H1 (cell line): ENCODE measurements around the gene GSTT2. TPM values are rescaled to one million over a fixed set of nuclear protein-coding genes. Genes with fewer than 3 reads are reported as not detected.

ENCODE experiments used
- CTCF ChIA-PET: fragments of 300-600 bp; sonication (Branson Sonifier 250); formaldehyde crosslinking; loops from one replicate; lab custom pipeline; 2021; ENCODE audit not compliant: partially characterized antibody; lab: Charles Lee
- POLR2A ChIA-PET: fragments of 300-600 bp; sonication (Branson Sonifier 250); formaldehyde crosslinking; loops from one replicate; lab custom pipeline; 2021; ENCODE audit warnings: inconsistent platforms; ENCODE audit not compliant: partially characterized antibody; lab: Charles Lee
- DNase-seq, 2 experiments: peaks; one replicate each; pipeline versions ENCODE4 v3.0.0 to v3.0.0-alpha.2; 2010 to 2022; ENCODE audit warnings: low spot score in 2 of 2, low read depth in 1 of 2, mixed read lengths in 1 of 2
- FAIRE-seq: peaks from 2 replicates; lab custom pipeline; 2011; peaks lifted over from hg19 to GRCh38; lab: Jason Lieb, UNC
- H2AFZ ChIP-seq: 2 replicates; pipeline ENCODE4 v1.8.1; 2012; ENCODE audit warnings: low read length, inconsistent platforms
- H2AK5ac ChIP-seq: 2 replicates; pipeline ENCODE4 v1.6.1; 2013; ENCODE audit warnings: low read depth, low read length
- H2BK120ac ChIP-seq: replicated peaks from 2 replicates; pipeline ENCODE3; 2013; ENCODE audit warnings: low read depth, low read length, inconsistent platforms
- H2BK12ac ChIP-seq: 2 replicates; pipeline ENCODE4 v1.6.1; 2013; ENCODE audit warnings: low read depth, low read length
- H2BK15ac ChIP-seq: 2 replicates; pipeline ENCODE4 v1.6.1; 2013; ENCODE audit warnings: low read length
- H2BK20ac ChIP-seq: 2 replicates; pipeline ENCODE4 v1.6.1; 2013; ENCODE audit warnings: low read length
- H2BK5ac ChIP-seq: 2 replicates; pipeline ENCODE4 v1.6.1; 2013; ENCODE audit warnings: low read depth, low read length
- H3K14ac ChIP-seq: 2 replicates; pipeline ENCODE4 v1.6.1; 2013; ENCODE audit warnings: inconsistent platforms; ENCODE audit not compliant: insufficient read length
- H3K18ac ChIP-seq: 2 replicates; pipeline ENCODE4 v1.6.1; 2013; ENCODE audit warnings: low read length; ENCODE audit errors: extremely low read depth
- H3K23ac ChIP-seq: 2 replicates; pipeline ENCODE4 v1.6.1; 2013; ENCODE audit warnings: inconsistent platforms; ENCODE audit not compliant: insufficient read length
- H3K23me2 ChIP-seq: 2 replicates; pipeline ENCODE4 v1.6.1; 2013; ENCODE audit warnings: low read depth, low read length
- H3K27ac ChIP-seq: 2 replicates; pipeline ENCODE4 v1.6.1; 2011; ENCODE audit warnings: low read depth, low read length, inconsistent platforms
- H3K27me3 ChIP-seq, 4 experiments: replicated peaks in 1 of 4; 1 replicate in 1 of 4; 2 replicates in 3 of 4; pipeline versions ENCODE4 v1.6.1 to v1.8.1; 2011 to 2013; ENCODE audit warnings: low read length in 3 of 4, mild to moderate bottlenecking in 3 of 4, inconsistent platforms in 2 of 4, mixed read lengths in 2 of 4, moderate library complexity in 1 of 4; ENCODE audit not compliant: control insufficient read depth in 3 of 4, insufficient read depth in 3 of 4; ENCODE audit errors: extremely low read depth in 1 of 4
- H3K36me3 ChIP-seq, 4 experiments: 2 replicates each; pipeline versions ENCODE4 v1.6.1 to v1.8.1; 2011 to 2013; ENCODE audit warnings: mild to moderate bottlenecking in 4 of 4, low read length in 3 of 4, moderate library complexity in 2 of 4, control low read depth in 1 of 4, inconsistent platforms in 1 of 4; ENCODE audit not compliant: insufficient read depth in 4 of 4, control insufficient read depth in 2 of 4
- H3K4ac ChIP-seq: replicated peaks from 2 replicates; pipeline ENCODE3; 2013; ENCODE audit warnings: low read length, low read depth, mixed read lengths, inconsistent platforms; ENCODE audit not compliant: insufficient read length
- H3K4me1 ChIP-seq, 4 experiments: replicated peaks in 1 of 4; 1 replicate in 1 of 4; 2 replicates in 3 of 4; pipeline versions ENCODE4 v1.6.1 to v1.8.1; 2011 to 2013; ENCODE audit warnings: low read length in 3 of 4, inconsistent platforms in 2 of 4, mixed read lengths in 1 of 4; ENCODE audit not compliant: insufficient read depth in 4 of 4, control insufficient read depth in 3 of 4
- H3K4me2 ChIP-seq, 2 experiments: 2 replicates each; pipeline versions ENCODE4 v1.6.1 to v1.8.1; 2011 to 2013; ENCODE audit warnings: low read depth in 2 of 2, low read length in 2 of 2, control low read depth in 1 of 2, inconsistent platforms in 1 of 2, mild to moderate bottlenecking in 1 of 2; ENCODE audit not compliant: insufficient read depth in 1 of 2
- H3K4me3 ChIP-seq, 4 experiments: fragments of 200-600, 300-600 bp in 1 of 4; sonication (generic), shearing (Covaris generic), sonication (Bioruptor Twin) in 1 of 4; 2 replicates each; pipeline versions ENCODE4 v1.5.1 to v1.8.1; 2011 to 2016; ENCODE audit warnings: low read length in 4 of 4, low read depth in 3 of 4, control low read depth in 2 of 4, inconsistent platforms in 2 of 4, mild to moderate bottlenecking in 2 of 4, mixed read lengths in 1 of 4, moderate library complexity in 1 of 4; ENCODE audit not compliant: insufficient read depth in 2 of 4; ENCODE audit errors: extremely low read depth in 1 of 4
- H3K56ac ChIP-seq: replicated peaks from 2 replicates; pipeline ENCODE3; 2013; ENCODE audit warnings: low read depth, mild to moderate bottlenecking, mixed read lengths, low read length, inconsistent platforms; ENCODE audit not compliant: insufficient read length
- H3K79me1 ChIP-seq: 2 replicates; pipeline ENCODE4 v1.6.1; 2013; ENCODE audit warnings: low read depth, low read length, control low read depth
- H3K79me2 ChIP-seq, 2 experiments: 2 replicates each; pipeline versions ENCODE4 v1.6.1 to v1.8.1; 2012 to 2013; ENCODE audit warnings: low read length in 2 of 2, mild to moderate bottlenecking in 2 of 2, inconsistent platforms in 1 of 2; ENCODE audit not compliant: insufficient read depth in 2 of 2, control insufficient read depth in 1 of 2
- H3K9ac ChIP-seq, 4 experiments: replicated peaks in 1 of 4; 1 replicate in 1 of 4; 2 replicates in 3 of 4; pipeline versions ENCODE4 v1.6.1 to v1.8.1; 2011 to 2013; ENCODE audit warnings: low read depth in 3 of 4, low read length in 3 of 4, control low read depth in 2 of 4, mild to moderate bottlenecking in 2 of 4, moderate library complexity in 2 of 4, inconsistent platforms in 1 of 4; ENCODE audit errors: extremely low read depth in 1 of 4
- H3K9me3 ChIP-seq, 2 experiments: 2 replicates each; pipeline versions ENCODE4 v1.6.1 to v1.8.1; 2012 to 2013; ENCODE audit warnings: mild to moderate bottlenecking in 2 of 2, moderate library complexity in 2 of 2, control low read depth in 1 of 2, inconsistent platforms in 1 of 2, low read depth in 1 of 2, low read length in 1 of 2, mixed read lengths in 1 of 2; ENCODE audit not compliant: insufficient read depth in 2 of 2
- H4K20me1 ChIP-seq, 2 experiments: replicated peaks in 1 of 2; 2 replicates each; pipeline versions ENCODE3 to v1.8.1; 2011 to 2013; ENCODE audit warnings: inconsistent platforms in 2 of 2, low read length in 2 of 2, mild to moderate bottlenecking in 1 of 2; ENCODE audit not compliant: insufficient read depth in 2 of 2, control insufficient read depth in 1 of 2
- H4K5ac ChIP-seq: 2 replicates; pipeline ENCODE4 v1.6.1; 2013; ENCODE audit warnings: low read length, low read depth, mixed read lengths, inconsistent platforms; ENCODE audit not compliant: insufficient read length
- H4K8ac ChIP-seq: 2 replicates; pipeline ENCODE4 v1.8.0; 2013; ENCODE audit warnings: mild to moderate bottlenecking, moderate library complexity, low read length, inconsistent platforms; ENCODE audit not compliant: insufficient read depth; ENCODE audit errors: extremely low read depth
- H4K91ac ChIP-seq: replicated peaks from 2 replicates; pipeline ENCODE3; 2013; ENCODE audit warnings: low read length, mixed read lengths, inconsistent platforms; ENCODE audit not compliant: insufficient read length
- BRCA1 ChIP-seq: IDR thresholded peaks from 2 replicates; pipeline ENCODE4 v1.6.1; 2012; ENCODE audit warnings: low read depth, low read length, improper control_type of control experiment
- EZH2 ChIP-seq: fragments of 200-600 bp; sonication (generic); IDR thresholded peaks from 2 replicates; pipeline ENCODE4 v1.7.1; 2012; ENCODE audit warnings: low read depth, mild to moderate bottlenecking, moderate library complexity, low read length, inconsistent platforms; ENCODE audit not compliant: severe bottlenecking
- PHF8 ChIP-seq: fragments of 200-600 bp; sonication (generic); conservative IDR thresholded peaks from 2 replicates; pipeline ENCODE4 v1.7.1; 2012; ENCODE audit warnings: low read depth, mild to moderate bottlenecking, inconsistent platforms, low read length, moderate library complexity
- TAF7 ChIP-seq: optimal IDR thresholded peaks from 2 replicates; pipeline ENCODE3; 2011; ENCODE audit warnings: low read depth, mild to moderate bottlenecking, inconsistent platforms, low read length, moderate library complexity, borderline replicate concordance
- WGBS, 2 experiments: shearing (Covaris generic) in 1 of 2; methylation state at CpG; one replicate each; pipeline versions ENCODE4 v1.1.6 to v1.1.7; 2013 to 2015; ENCODE audit warnings: low lambda C conversion rate in 2 of 2, mixed read lengths in 2 of 2, inconsistent platforms in 1 of 2, low coverage in 1 of 2, missing lambda C conversion rate in 1 of 2; ENCODE audit not compliant: insufficient replicate concordance in 2 of 2, insufficient coverage in 1 of 2, insufficient read length in 1 of 2; ENCODE audit errors: extremely low coverage in 1 of 2, missing lambda C conversion rate in 1 of 2; 5-methylcytosine and 5-hydroxymethylcytosine counted together
- polyA plus RNA-seq, 7 experiments: library from polyadenylated mRNA; depleted of rRNA in 3 of 7; stranded (reverse) in 5 of 7; unstranded in 2 of 7; fragments of >200 nt in 5 of 7; fragments of 200-250 nt in 2 of 7; gene quantifications; 1 replicate in 5 of 7; 2 replicates in 1 of 7; 4 replicates in 1 of 7; pipeline versions ENCODE4 v1.2.1 to v1.2.3, GENCODE V29; 2011 to 2013; ENCODE audit warnings: missing spikeins in 2 of 7, mixed read lengths in 2 of 7
- total RNA-seq: library from RNA; stranded (reverse); fragmentation: NEBNext Ultra II Directional; extraction: Animal tissue kit (Norgen Biotek cat#: 25700); gene quantifications from 2 replicates; pipeline ENCODE4 v1.2.1, GENCODE V29; 2021
- TF ChIP-seq, protein P1 (sequence below): IDR thresholded peaks from 2 replicates; pipeline ENCODE4 v1.6.1; 2011; ENCODE audit warnings: low read depth, mild to moderate bottlenecking, low read length; ENCODE audit not compliant: insufficient read depth

The GSTT2 gene
- total and polyA plus RNA-seq, 2 of the 8 experiments (the other 6 are each of a cell fraction or from before 2014, with no cell fraction given) = 1.1 to 1.5 TPM

DNA sequence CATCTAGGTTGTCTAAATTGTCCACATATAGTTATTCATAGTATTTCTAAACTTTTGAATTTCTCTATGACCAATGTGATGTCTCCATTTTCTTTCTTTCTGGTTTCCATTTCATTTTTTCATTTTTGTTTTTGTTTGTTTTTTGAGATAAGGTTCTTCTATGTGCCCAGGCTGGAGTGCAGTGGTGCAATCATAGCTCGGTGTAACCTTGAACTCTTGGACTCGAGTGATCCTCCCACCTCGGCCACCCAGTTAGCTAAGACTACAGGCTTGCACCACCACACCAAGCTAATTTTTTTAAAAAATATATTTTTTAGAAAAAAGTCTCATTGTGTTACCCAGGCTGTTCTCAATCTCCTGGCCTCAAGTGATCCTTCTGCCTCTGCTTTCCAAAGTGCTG is 17.2 kb downstream of the GSTT2 start:
- Histone ChIP-seq H2BK20ac (no peak overlapping the region), H4K8ac (no peak overlapping the region), H3K4me1 (peaks cover 0 to 3% (median 0%) of the 10 kb centered on the region in 4 experiments; a peak in 2 of 7 replicates), H4K5ac (no peak overlapping the region), H3K4me3 (no peak overlapping the region), H2BK120ac (no peak overlapping the region), H3K23me2 (no peaks in the 10 kb centered on the region), H3K4me2 (no peak overlapping the region), H4K91ac (no peak overlapping the region), H2AK5ac (no peak overlapping the region), H3K23ac (no peak overlapping the region), H2BK12ac (no peak overlapping the region), H3K27ac (no peak overlapping the region), H3K9me3 (no peaks in the 10 kb centered on the region; a peak in 1 of 4 replicates), H3K9ac (no peak overlapping the region), H3K18ac (no peak overlapping the region), H2BK15ac (no peak overlapping the region), H3K27me3 (peaks cover 0 to under 1% (median 0%) of the 10 kb centered on the region in 4 experiments; a peak in 1 of 7 replicates), H3K79me1 (no peaks in the 10 kb centered on the region), H3K4ac (no peak overlapping the region), H2AFZ (no peak overlapping the region), H3K14ac (no peak overlapping the region), H3K79me2 (no peaks in the 10 kb centered on the region), H3K56ac (no peak overlapping the region), H2BK5ac (no peak overlapping the region), H4K20me1 (no peaks in the 10 kb centered on the region), H3K36me3 (no peaks in the 10 kb centered on the region)
- ChIA-PET CTCF (no interaction called here), POLR2A (no interaction called here)
- DNase-seq (no peak), FAIRE-seq (no peak)
- WGBS, 2 experiments = 95% methylated on average over 3 of the region's 3 CpGs; no CpG with 5 or more reads in 1 of the 2 experiments
- no peak for TF ChIP-seq EZH2
- no peak for TF ChIP-seq TAF7
- TF ChIP-seq PHF8 = no peak
- TF ChIP-seq, protein P1, sequence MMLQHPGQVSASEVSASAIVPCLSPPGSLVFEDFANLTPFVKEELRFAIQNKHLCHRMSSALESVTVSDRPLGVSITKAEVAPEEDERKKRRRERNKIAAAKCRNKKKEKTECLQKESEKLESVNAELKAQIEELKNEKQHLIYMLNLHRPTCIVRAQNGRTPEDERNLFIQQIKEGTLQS = no peak
- TF ChIP-seq BRCA1 = no peak
